ENCODE results near the gene METTL26. TPM values are rescaled to one million over a fixed set of nuclear protein-coding genes. Genes with fewer than 3 reads are reported as not detected.

The METTL26 gene
- total RNA-seq, 1 donor from 2014 or later: 46.0 TPM

- H3K9ac ChIP-seq: no peak overlapping the region
- H3K79me2 ChIP-seq (ENCODE audit: low read depth): peaks cover 33% of the 10 kb centered on the region
- H3K4me1 ChIP-seq: peaks cover 21% of the 10 kb centered on the region
- H3K9me3 ChIP-seq (ENCODE audit: low read depth): no peaks in the 10 kb centered on the region
- peaks cover 46% of the 10 kb centered on the region for H4K20me1 ChIP-seq (ENCODE audit: low read depth)
- peaks cover 10% of the 10 kb centered on the region for H3K27me3 Mint-ChIP-seq (ENCODE audit: insufficient read depth, low read depth)
- H3K4me3 Mint-ChIP-seq: peak overlapping the region; percentile 84
- peaks cover 2% of the 10 kb centered on the region for H3K36me3 ChIP-seq
- peaks cover 3% of the 10 kb centered on the region for H3K36me3 Mint-ChIP-seq
- H3K27me3 ChIP-seq: peaks cover 17% of the 10 kb centered on the region
- H3K4me2 ChIP-seq: peak overlapping the region; percentile 71
- peaks cover 25% of the 10 kb centered on the region for H3K4me1 Mint-ChIP-seq
- peak overlapping the region; percentile 65 for H2AFZ ChIP-seq (replicated peaks)
- peak; percentile 86 for DNase-seq (ENCODE audit: low spot score)
- H3K27ac ChIP-seq: no peak overlapping the region
- peaks cover 62% of the 10 kb centered on the region for H3F3A ChIP-seq (ENCODE audit: low read depth)
- TF ChIP-seq CTCF (IDR thresholded peaks at IDR 0.05) (no peak), EZH2 (IDR thresholded peaks at IDR 0.05) (no peak), EZH2phosphoT487 (IDR thresholded peaks at IDR 0.05) (no peak)
- H3K4me3 ChIP-seq: peak overlapping the region; percentile 47
- H3K9me3 Mint-ChIP-seq: no peaks in the 10 kb centered on the region
- H3K27ac Mint-ChIP-seq: no peak overlapping the region
Observed at GRCh38 chr16:678858-679813, 43.0 kb upstream of the METTL26 start.

GRCh38 chr16:678209-678857 lies 42.2 kb upstream of the METTL26 start:
- Histone ChIP-seq H3K9ac (no peak overlapping the region), H3K9me3 (ENCODE audit: low read depth) (no peaks in the 10 kb centered on the region), H3K4me2 (no peak overlapping the region), H3K4me3 (no peak overlapping the region), H3K79me2 (ENCODE audit: low read depth) (peaks cover 27% of the 10 kb centered on the region), H3K27ac (no peak overlapping the region), H4K20me1 (ENCODE audit: low read depth) (peaks cover 47% of the 10 kb centered on the region), H3K36me3 (peaks cover 2% of the 10 kb centered on the region), H3K4me1 (peaks cover 18% of the 10 kb centered on the region), H3K27me3 (peaks cover 17% of the 10 kb centered on the region), H2AFZ (replicated peaks) (no peak overlapping the region), H3F3A (ENCODE audit: low read depth) (peaks cover 67% of the 10 kb centered on the region)
- H3K36me3 Mint-ChIP-seq: peaks cover 3% of the 10 kb centered on the region
- DNase-seq (ENCODE audit: low spot score): no peak
- no peaks in the 10 kb centered on the region for H3K9me3 Mint-ChIP-seq
- no peak overlapping the region for H3K4me3 Mint-ChIP-seq
- H3K27ac Mint-ChIP-seq: no peak overlapping the region
- TF ChIP-seq EZH2 (IDR thresholded peaks at IDR 0.05): no peak
- TF ChIP-seq EZH2phosphoT487 (IDR thresholded peaks at IDR 0.05): no peak
- TF ChIP-seq CTCF (IDR thresholded peaks at IDR 0.05): no peak
- peaks cover 10% of the 10 kb centered on the region for H3K27me3 Mint-ChIP-seq (ENCODE audit: insufficient read depth, low read depth)
- peaks cover 25% of the 10 kb centered on the region for H3K4me1 Mint-ChIP-seq

GRCh38 chr16:677316-678190 lies 41.4 kb upstream of the METTL26 start:
- Histone ChIP-seq H3K9me3 (ENCODE audit: low read depth) (no peaks in the 10 kb centered on the region), H3K4me2 (no peak overlapping the region), H3K27ac (no peak overlapping the region), H3K4me1 (peaks cover 15% of the 10 kb centered on the region), H3K79me2 (ENCODE audit: low read depth) (peaks cover 19% of the 10 kb centered on the region), H4K20me1 (ENCODE audit: low read depth) (peaks cover 39% of the 10 kb centered on the region), H3K27me3 (peaks cover 17% of the 10 kb centered on the region), H3K9ac (no peak overlapping the region), H2AFZ (replicated peaks) (no peak overlapping the region), H3K4me3 (no peak overlapping the region), H3K36me3 (peaks cover 2% of the 10 kb centered on the region), H3F3A (ENCODE audit: low read depth) (peaks cover 60% of the 10 kb centered on the region)
- no peak overlapping the region for H3K27ac Mint-ChIP-seq
- peaks cover 19% of the 10 kb centered on the region for H3K4me1 Mint-ChIP-seq
- H3K27me3 Mint-ChIP-seq (ENCODE audit: insufficient read depth, low read depth): peaks cover 7% of the 10 kb centered on the region
- H3K9me3 Mint-ChIP-seq: no peaks in the 10 kb centered on the region
- H3K4me3 Mint-ChIP-seq: no peak overlapping the region
- DNase-seq (ENCODE audit: low spot score): no peak
- peaks cover 2% of the 10 kb centered on the region for H3K36me3 Mint-ChIP-seq
- TF ChIP-seq EZH2 (IDR thresholded peaks at IDR 0.05) (no peak), CTCF (IDR thresholded peaks at IDR 0.05) (no peak), EZH2phosphoT487 (IDR thresholded peaks at IDR 0.05) (no peak)
